ENCODE data around the gene ZNF622. TPM values are rescaled to one million over a fixed set of nuclear protein-coding genes. Genes with fewer than 3 reads are reported as not detected.
A peak's percentile ranks its signal among the peaks of the same experiment; 100 is the strongest.

The ZNF622 gene
- total RNA-seq, 1 experiment from 2014 or later, result 25.2 TPM

DNA sequence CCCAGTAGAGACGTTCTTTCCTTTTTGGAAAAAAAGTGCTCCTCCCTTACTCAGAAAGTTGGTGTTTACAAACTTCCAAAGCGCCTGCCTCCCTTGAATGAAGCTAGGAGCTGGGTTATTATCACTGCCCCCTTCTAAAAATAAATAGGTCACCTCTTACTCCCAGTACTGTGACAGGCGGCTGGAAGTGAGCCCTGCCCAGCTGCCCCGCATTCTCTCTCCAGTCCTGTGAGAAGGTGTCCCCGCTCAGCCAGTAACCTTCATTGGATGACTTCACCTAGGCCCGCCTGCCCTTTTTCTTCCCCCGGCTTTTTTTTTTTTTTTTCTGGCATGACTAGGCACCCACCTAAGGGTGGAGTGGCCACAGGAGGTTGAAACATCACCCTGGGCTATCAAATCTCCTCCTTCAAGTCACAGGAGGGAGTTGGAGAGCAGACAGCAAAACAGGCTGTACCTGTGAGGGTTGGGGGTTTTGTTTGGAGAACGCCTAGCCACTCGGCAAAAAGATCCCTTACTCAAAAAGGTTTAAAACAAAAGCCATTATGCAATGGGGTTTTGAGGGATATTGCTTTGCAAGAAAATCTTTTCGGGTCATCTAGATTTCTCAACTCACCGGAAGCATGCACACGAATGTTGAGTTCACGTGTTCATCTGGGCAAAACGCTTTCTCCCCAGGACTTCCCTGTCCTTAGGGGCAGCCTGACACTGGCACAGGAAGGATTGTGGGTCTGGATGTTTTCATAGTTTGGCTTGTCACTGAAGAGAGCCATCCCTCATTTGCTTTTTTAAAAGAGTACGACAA is 43.3 kb upstream of the ZNF622 start:
- peak overlapping the region; percentile 83 for H3K4me2 ChIP-seq (ENCODE audit: low read length)
- no peaks in the 10 kb centered on the region for H3K9me3 ChIP-seq (ENCODE audit: control insufficient read depth in 1 of 2, insufficient read depth in 1 of 2, low read depth in 1 of 2, low read length in 2 of 2)
- peak overlapping the region; percentile 8 to 47 for H3K4me3 ChIP-seq (replicated peaks in 1 of 2; ENCODE audit: low read depth in 1 of 2, low read length in 2 of 2)
- H3K79me2 ChIP-seq (ENCODE audit: insufficient read depth, low read length), result no peaks in the 10 kb centered on the region
- peak overlapping the region; percentile 21; the same call in 1 of the 2 replicates for H3K27ac ChIP-seq (ENCODE audit: low read depth, low read length)
- BruUV-seq (replicated peaks), result no TSS peak
- TF ChIP-seq REST (IDR thresholded peaks at IDR 0.05; ENCODE audit: low read depth), result no peak
- TF ChIP-seq, protein P1, sequence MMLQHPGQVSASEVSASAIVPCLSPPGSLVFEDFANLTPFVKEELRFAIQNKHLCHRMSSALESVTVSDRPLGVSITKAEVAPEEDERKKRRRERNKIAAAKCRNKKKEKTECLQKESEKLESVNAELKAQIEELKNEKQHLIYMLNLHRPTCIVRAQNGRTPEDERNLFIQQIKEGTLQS (IDR thresholded peaks at IDR 0.05), result no peak
- ChIA-PET CTCF (no interaction called here), POLR2A (no interaction called here), RAD21 (ENCODE audit: low non-redundant PET in 1 of 2, low total read pairs in 2 of 2, uncharacterized antibody in 2 of 2, unreplicated experiment in 2 of 2) (no interaction called here)
- peaks cover 12 to 22% of the 10 kb centered on the region in 2 experiments for H3K4me1 ChIP-seq (ENCODE audit: control insufficient read depth in 1 of 2, insufficient read depth in 2 of 2, low read length in 2 of 2)
- H2AFZ ChIP-seq (ENCODE audit: low read depth, low read length, poor library complexity, severe bottlenecking), result peak overlapping the region; percentile 80
- intact Hi-C loops (cut with micrococcal nuclease), result no loop called here
- H3K27me3 ChIP-seq (ENCODE audit: insufficient read depth, low read length), result no peaks in the 10 kb centered on the region
- H3K36me3 ChIP-seq (ENCODE audit: control insufficient read depth in 1 of 2, insufficient read depth in 2 of 2, low read length in 2 of 2), result no peaks in the 10 kb centered on the region
- H3K9ac ChIP-seq (ENCODE audit: low read length), result peak overlapping the region; percentile 32
- H3K9me2 ChIP-seq (ENCODE audit: insufficient read depth), result no peaks in the 10 kb centered on the region
- DNase-seq (ENCODE audit: low read depth, low spot score) (peak; percentile 59), ATAC-seq (peak; percentile 99)
- no peaks in the 10 kb centered on the region for H4K20me1 ChIP-seq (ENCODE audit: insufficient read depth)

DNA sequence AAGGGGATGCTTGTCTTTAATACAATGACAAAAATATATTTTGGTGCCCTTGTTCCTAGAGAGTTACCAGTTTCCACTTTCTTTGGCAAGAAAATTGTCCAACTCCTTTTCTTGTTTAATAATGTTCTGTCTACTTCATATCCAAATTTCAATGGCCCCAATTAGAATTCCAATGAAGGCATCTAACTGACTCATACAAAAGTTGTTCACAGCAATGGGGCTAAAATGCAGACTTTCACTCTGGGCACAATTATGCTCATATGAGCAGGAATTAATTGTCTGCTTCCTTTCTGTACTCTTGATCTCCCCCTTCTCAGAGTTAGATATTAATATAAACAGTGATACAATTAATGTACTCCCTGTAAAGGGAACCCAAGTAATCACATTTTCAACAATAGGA is 42.1 kb upstream of the ZNF622 start:
- H3K9me2 ChIP-seq (ENCODE audit: insufficient read depth), result no peaks in the 10 kb centered on the region
- no peak overlapping the region for H2AFZ ChIP-seq (ENCODE audit: low read depth, low read length, poor library complexity, severe bottlenecking)
- no peaks in the 10 kb centered on the region for H4K20me1 ChIP-seq (ENCODE audit: insufficient read depth)
- H3K79me2 ChIP-seq (ENCODE audit: insufficient read depth, low read length), result no peaks in the 10 kb centered on the region
- ATAC-seq (no peak), DNase-seq (ENCODE audit: low read depth, low spot score) (no peak)
- TF ChIP-seq ZBTB33 (IDR thresholded peaks at IDR 0.05; ENCODE audit: extremely low read depth, insufficient replicate concordance, low read length) (no peak), TCF7L2 (IDR thresholded peaks at IDR 0.05; ENCODE audit: borderline replicate concordance, extremely low read depth, insufficient read depth, insufficient read length) (no peak), EZH2phosphoT487 (IDR thresholded peaks at IDR 0.05; ENCODE audit: borderline replicate concordance) (no peak), CBX3 (IDR thresholded peaks at IDR 0.05; ENCODE audit: low read depth) (no peak), SIN3A (IDR thresholded peaks at IDR 0.05; ENCODE audit: low read depth) (no peak), YY1 (IDR thresholded peaks at IDR 0.05; ENCODE audit: extremely low read depth, insufficient replicate concordance, low read depth, low read length) (no peak), EZH2 (IDR thresholded peaks at IDR 0.05) (no peak)
- TF ChIP-seq, protein P1 (IDR thresholded peaks at IDR 0.05), result no peak
- no peaks in the 10 kb centered on the region for H3K9me3 ChIP-seq (ENCODE audit: control insufficient read depth in 1 of 2, insufficient read depth in 1 of 2, low read depth in 1 of 2, low read length in 2 of 2)
- no peaks in the 10 kb centered on the region for H3K27me3 ChIP-seq (ENCODE audit: insufficient read depth, low read length)
- H3K4me3 ChIP-seq (replicated peaks in 1 of 2; ENCODE audit: low read depth in 1 of 2, low read length in 2 of 2), result no peak overlapping the region
- H3K4me2 ChIP-seq (ENCODE audit: low read length), result peak overlapping the region; percentile 83; the same call in 1 of the 2 replicates
- RAD21 ChIA-PET (ENCODE audit: low non-redundant PET in 1 of 2, low total read pairs in 2 of 2, uncharacterized antibody in 2 of 2, unreplicated experiment in 2 of 2), result no interaction called here
- CTCF ChIA-PET, result no interaction called here
- POLR2A ChIA-PET, result no interaction called here
- BruUV-seq (replicated peaks), result no TSS peak
- intact Hi-C loops (cut with micrococcal nuclease), result no loop called here
- H3K4me1 ChIP-seq (ENCODE audit: control insufficient read depth in 1 of 2, insufficient read depth in 2 of 2, low read length in 2 of 2), result peaks cover 12 to 22% of the 10 kb centered on the region in 2 experiments
- H3K36me3 ChIP-seq (ENCODE audit: control insufficient read depth in 1 of 2, insufficient read depth in 2 of 2, low read length in 2 of 2), result no peaks in the 10 kb centered on the region
- no peak overlapping the region for H3K27ac ChIP-seq (ENCODE audit: low read depth, low read length)
- H3K9ac ChIP-seq (ENCODE audit: low read length), result no peak overlapping the region
